Measurements from ENCODE around the gene RGPD4.
"Not testable (repeated sequence)": the region's sequence is repeated elsewhere in the genome, so short reads cannot be mapped to it uniquely, and the experiment has no call there.

RGPD4 gene

GRCh38 chr2:107826749-107827148, at the start of gene RGPD4:
Gene RGPD4, plus strand, starts transcription at chr2:107826892. Its CDS starts 122 bp downstream, at chr2:107827014.
- DNase-seq (ENCODE audit: low read depth in 2 of 3, low spot score in 2 of 3), result not testable (repeated sequence)

DNA sequence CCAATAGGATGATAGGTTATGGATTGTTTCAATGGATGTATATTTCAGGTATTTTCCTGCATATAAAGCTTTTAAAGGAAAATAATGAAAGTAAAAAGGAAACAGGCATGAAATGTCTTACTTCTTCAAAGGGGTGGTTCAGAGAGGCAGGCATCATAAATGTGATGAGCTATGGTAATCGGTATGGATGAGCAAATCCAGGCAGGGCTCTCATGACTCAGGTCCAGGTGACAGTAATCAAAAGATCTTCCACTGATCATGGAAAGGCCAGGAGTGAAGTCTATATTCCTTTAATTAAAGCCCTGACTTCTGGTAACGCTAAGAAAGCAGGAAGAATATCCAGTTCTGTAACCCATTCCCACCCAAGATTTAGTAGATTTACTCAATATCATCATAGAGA, 48.7 kb upstream of the RGPD4 start:
- DNase-seq (ENCODE audit: low read depth in 2 of 3, low spot score in 2 of 3), result no peak

- no peak for DNase-seq (ENCODE audit: low read depth in 2 of 3, low spot score in 2 of 3)
Observed at GRCh38 chr2:107785756-107786155, 40.9 kb upstream of the RGPD4 start.

DNA sequence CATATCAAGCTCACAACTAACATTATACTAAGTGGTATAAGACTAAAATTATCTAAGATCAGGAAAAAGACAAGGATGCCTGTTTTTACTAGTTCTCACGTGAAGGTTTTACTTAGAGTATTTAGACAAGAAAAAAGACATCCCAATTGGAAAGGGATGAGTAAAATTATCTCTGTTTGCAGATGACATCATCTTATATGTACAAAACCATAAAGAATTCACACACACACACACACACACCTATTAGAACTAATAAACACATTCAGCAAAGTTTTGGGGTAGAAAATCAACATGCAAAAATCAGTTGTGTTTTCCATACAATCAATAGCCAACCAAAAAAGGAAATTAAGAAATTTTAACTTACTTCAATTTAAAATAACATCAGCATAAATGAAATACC, 35.9 kb upstream of the RGPD4 start:
- no peak for DNase-seq (ENCODE audit: low read depth in 2 of 3, low spot score in 2 of 3)

DNA sequence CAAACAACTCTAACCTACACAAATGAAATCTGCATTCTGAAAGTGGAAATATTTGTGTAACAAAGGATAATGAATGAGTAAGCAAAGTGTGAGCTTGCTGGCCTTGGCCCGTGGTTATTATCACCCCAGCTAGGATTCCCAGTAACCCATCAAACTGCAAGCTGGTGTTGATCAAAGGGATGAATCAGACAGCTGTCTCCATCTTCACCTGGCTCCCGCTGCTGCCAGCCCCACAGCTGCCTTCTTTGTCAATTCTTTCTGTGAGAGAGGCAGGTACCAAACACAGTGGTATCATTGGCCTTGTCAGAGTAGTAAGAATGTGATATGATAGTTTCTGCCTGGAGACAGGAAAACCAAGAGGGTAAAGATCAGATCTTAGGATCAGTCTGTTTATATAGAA, 25.2 kb upstream of the RGPD4 start:
- DNase-seq (ENCODE audit: low read depth in 2 of 3, low spot score in 2 of 3), result no peak

GRCh38 chr2:107804608-107805498, 21.8 kb upstream of the RGPD4 start:
- no peak for DNase-seq (ENCODE audit: low read depth in 2 of 3, low spot score in 2 of 3)

GRCh38 chr2:107806901-107807300, 19.8 kb upstream of the RGPD4 start:
- no peak for DNase-seq (ENCODE audit: low read depth in 2 of 3, low spot score in 2 of 3)

GRCh38 chr2:107807988-107808387, 18.7 kb upstream of the RGPD4 start:
- DNase-seq (ENCODE audit: low read depth in 2 of 3, low spot score in 2 of 3), result no peak

- DNase-seq (ENCODE audit: low read depth in 2 of 3, low spot score in 2 of 3), result no peak
Observed at GRCh38 chr2:107808959-107809358, 17.7 kb upstream of the RGPD4 start.

DNA sequence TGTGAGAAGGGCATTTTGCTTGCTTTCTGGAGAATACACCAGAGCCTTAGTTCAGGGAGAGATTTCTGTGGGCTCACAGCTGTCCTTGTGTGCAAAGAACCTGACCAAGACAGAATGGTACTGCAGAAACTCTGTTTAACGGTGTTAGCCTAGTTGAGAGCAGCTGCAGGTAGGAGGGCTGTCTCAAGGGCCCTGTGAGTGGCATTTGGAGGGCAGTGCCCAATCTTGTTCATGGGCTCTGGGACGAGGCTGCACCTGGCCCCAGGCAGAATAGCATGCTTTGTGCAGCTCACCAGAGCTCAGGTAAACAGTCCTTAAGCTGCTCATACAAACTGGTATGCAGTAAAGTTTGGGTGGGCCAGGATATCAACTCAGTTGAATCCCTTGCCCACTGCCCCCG, 16.9 kb upstream of the RGPD4 start:
- no peak for DNase-seq (ENCODE audit: low read depth in 2 of 3, low spot score in 2 of 3)

- no peak for DNase-seq (ENCODE audit: low read depth in 2 of 3, low spot score in 2 of 3)
Observed at GRCh38 chr2:107810734-107811133, 16.0 kb upstream of the RGPD4 start.

DNA sequence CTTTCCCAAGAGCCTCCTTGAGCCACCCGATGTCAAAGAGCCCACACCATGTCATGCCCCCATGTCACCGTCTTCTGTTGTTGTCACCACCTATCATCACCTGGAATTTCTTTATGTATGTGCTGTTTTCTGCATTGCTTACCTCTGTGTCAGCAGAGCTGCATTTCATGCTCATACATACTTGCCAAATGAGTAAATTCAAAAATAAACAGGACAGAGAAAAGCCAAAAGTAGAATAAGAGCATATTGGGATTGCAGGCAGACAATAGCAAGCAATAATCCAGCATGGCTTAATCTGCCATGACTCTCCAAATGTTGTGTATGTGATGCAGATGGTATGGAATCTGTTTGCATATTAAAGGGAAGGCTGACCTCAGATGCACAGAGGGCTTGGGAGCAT, 15.3 kb upstream of the RGPD4 start:
- no peak for DNase-seq (ENCODE audit: low read depth in 2 of 3, low spot score in 2 of 3)

DNA sequence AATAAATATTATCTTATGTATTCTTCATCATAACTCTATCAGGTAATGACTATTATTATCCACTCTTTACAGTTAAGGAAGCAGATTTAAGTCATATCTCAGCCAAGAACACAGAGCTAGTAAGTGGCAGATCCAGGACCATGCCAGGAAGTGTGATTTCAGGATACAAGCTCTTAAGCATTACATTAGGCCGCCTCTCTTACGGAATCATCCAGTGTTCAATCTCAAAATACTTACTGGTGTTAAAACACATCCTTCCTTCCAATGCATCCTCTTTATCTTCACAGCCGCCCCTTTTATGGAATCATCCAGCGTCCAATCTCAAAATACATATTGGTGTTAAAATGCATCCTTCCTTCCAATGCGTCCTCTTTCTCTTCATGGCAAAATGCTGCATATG, 14.7 kb upstream of the RGPD4 start:
- DNase-seq (ENCODE audit: low read depth in 2 of 3, low spot score in 2 of 3), result no peak

DNA sequence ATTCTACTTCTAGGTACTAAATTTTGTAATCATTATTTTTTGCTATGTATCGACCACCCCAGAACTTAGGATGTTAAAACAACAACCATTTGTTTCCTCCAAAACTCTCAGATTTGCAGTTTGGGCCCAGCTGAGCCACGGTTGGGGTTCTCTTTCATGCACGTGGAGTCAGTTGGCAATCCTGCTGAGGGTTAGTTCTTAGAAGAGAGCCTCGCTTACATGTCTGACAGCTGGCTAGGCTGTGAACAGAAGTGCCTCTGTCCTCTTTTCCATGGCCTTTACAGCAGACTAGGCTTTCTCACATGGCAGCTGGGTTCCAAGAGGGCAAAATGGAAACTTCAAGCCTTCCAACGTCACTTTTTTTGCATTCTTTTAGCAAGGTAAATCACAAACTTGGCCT, 9.3 kb upstream of the RGPD4 start:
- DNase-seq (ENCODE audit: low read depth in 2 of 3, low spot score in 2 of 3), result no peak

GRCh38 chr2:107822302-107822701, 4.4 kb upstream of the RGPD4 start:
- DNase-seq (ENCODE audit: low read depth in 2 of 3, low spot score in 2 of 3), result no peak

DNA sequence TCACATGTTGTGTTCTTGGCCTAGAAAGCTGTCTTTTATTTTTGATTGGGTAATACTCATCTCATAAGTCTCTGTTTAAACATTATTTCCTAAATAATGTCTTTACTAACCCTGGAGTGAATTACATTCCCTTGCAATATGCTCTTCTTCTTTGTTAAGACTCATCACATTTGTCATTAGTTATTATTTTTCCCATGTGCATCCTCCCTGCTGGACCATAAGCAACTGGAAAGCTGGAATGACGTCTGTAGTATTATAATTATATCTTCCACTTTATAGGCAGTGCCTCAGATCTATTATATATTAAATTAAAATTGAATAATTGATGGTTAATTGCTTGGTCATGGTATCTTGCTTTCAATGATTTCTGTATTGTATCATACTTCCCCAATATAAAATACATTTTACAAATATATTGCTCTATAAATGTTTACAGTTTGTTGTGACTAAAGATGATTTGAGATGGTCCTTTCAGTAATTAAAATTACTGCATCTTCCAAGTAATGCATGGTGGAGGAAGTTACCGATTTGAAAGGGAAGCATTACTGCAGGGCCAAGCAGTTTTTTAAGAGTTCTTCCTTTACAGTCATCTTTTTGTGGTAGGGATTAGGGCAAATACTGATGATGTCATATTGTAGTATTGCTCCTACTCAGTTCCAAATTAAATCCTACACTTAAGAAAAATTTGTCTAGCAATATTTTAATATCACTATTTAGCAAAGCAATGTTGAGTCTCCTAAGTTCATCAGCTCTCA, 2.1 kb upstream of the RGPD4 start:
- DNase-seq (ENCODE audit: low read depth in 2 of 3, low spot score in 2 of 3), result no peak

- DNase-seq (ENCODE audit: low read depth in 2 of 3, low spot score in 2 of 3), result no peak
Observed at GRCh38 chr2:107825206-107825563, 1.5 kb upstream of the RGPD4 start.

DNA sequence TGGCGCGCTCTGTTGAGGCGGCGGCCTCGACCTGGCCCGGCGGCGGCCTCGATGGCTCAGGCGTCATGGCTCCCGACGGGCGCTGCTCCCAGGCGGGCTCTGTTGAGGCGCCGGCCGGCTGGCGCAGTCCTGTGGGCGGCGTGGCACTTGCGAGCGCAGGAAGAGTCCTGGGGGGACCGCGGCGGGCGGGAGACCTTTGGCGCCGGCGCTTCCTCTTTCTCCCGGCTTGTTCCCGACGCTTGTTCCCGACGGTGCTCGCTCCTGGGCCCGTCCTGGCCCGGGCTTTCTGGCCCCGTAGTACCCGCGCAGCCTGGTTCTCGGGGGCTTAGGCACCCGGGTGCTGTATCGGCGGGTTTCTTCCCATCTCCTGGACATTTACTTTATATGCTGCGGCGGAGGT, 2.8 kb downstream of the RGPD4 start:
- DNase-seq (ENCODE audit: low read depth in 2 of 3, low spot score in 2 of 3), result not testable (repeated sequence)

DNA sequence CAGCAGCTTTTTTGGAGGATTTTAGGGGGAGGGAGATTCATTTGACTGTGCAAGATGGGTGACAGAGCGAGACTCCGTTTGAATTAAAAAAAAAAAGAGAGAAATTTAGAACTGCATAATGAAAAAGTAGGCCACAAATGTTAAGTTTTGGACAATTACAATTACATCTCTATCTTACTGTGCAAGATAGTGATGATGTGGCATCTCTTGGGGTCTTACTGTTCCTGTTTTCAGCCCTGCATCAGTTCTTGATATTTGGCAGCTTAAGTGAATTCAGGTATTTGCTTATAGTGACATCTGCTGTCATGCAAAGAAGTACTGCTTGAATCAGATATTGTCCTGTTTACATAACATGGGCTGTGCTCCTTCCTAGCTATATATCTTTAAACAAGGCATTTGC, 6.5 kb downstream of the RGPD4 start:
- DNase-seq (ENCODE audit: low read depth in 2 of 3, low spot score in 2 of 3), result not testable (repeated sequence)

DNA sequence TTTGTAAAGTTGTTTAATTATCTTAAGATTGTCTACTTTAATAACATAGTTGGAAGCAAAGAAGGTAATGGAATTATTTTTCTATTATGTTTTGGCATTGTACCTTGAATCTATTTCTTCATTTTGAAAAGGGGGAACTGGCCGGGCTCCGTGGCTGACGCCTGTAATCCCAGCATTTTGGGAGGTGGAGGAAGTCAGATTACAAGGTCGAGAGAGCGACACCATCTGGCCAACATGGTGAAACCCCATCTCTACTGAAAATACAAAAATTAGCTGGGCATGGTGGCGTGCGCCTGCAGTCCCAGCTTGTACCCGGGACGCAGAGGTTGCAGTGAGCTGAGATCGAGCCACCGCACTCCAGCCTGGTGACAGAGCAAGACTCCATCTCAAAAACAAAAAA, 6.9 kb downstream of the RGPD4 start:
- DNase-seq (ENCODE audit: low read depth in 2 of 3, low spot score in 2 of 3), result not testable (repeated sequence)

GRCh38 chr2:107916121-107916520, 89.4 kb downstream of the RGPD4 start:
- DNase-seq (ENCODE audit: low read depth in 2 of 3, low spot score in 2 of 3), result not testable (repeated sequence)

GRCh38 chr2:107916696-107917370, 90.1 kb downstream of the RGPD4 start:
- DNase-seq (ENCODE audit: low read depth in 2 of 3, low spot score in 2 of 3), result not testable (repeated sequence)
